ENCODE measurements around the gene GALNT9. TPM values are rescaled to one million over a fixed set of nuclear protein-coding genes. Genes with fewer than 3 reads are reported as not detected.

GALNT9 gene
- total RNA-seq, 2 donors from 2014 or later, result 0.14 to 1.0 TPM

DNA sequence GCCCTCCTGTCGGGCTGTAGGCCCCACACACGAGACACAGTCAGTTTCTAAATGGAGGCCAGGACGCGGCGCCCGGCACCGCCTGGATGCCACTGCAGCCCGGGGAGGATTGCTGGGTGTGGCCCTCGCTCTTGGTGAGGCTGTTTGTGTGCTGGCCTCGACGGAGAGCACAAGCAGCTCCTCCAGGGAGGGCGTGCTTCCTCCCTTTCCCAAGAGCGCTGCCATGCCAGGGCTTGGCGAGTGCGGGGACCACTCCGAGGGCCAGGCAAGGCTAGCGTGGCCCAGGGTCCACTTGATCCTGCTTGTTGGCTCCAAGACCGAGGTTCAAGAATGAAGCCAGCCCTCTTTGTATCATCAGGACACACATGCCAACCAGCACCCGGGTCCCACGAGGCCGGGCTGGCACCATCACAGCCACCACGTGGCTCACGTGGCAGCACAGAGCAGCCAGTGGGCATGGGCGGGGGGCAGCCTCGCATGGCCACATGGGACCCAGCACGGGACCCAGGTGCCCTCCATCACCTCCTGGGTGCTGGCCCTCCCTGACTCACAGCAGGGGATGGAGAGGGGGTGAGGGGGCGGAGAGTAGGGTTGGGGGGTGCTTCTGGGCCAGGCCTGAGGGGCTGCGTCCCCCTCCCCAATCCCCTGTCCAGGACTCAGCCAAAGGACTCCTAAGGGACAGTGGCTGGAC, 113.9 kb downstream of the GALNT9 start:
- Histone ChIP-seq H3K9me3 (no peaks in the 10 kb centered on the region), H3K27ac (no peak overlapping the region), H3K4me1 (replicated peaks) (no peaks in the 10 kb centered on the region), H3K27me3 (replicated peaks; ENCODE audit: insufficient read depth) (peaks cover 3% of the 10 kb centered on the region), H3K4me3 (no peak overlapping the region), H3K36me3 (no peaks in the 10 kb centered on the region)
- WGBS, result 79% methylated on average over 20 of the region's 28 CpGs
- no peak for TF ChIP-seq POLR2AphosphoS5 (IDR thresholded peaks at IDR 0.05)
- DNase-seq (ENCODE audit: low spot score), result no peak
- intact Hi-C loops (cut with DNase I), result no loop called here

DNA sequence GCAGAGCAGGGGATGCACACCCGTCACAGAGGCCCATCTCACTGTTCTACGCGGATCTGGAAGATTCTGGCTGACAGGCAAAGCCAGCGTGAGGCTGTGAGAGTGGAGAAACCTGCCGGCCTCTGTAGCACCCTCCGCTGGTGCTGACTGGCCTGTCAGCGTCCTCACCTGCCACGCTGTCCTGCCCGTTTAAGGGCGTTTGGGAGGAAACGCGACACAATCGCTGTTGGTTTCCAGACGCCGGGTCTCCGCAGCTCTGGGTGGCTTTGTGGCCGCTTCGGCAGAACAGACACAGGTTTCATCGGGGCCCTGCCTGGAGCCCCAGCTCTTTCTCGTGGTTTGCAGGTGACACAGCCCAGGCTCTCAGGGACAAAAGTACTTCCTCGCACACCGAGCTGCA, 114.5 kb downstream of the GALNT9 start:
- H3K27ac ChIP-seq, result no peak overlapping the region
- WGBS, result 57% methylated on average over 22 of the region's 22 CpGs
- no peak for TF ChIP-seq CTCF (IDR thresholded peaks at IDR 0.05)
- no peak for TF ChIP-seq POLR2A (IDR thresholded peaks at IDR 0.05)
- TF ChIP-seq POLR2AphosphoS5 (IDR thresholded peaks at IDR 0.05), result no peak
- H3K9me3 ChIP-seq, result no peaks in the 10 kb centered on the region
- H3K4me3 ChIP-seq, result no peak overlapping the region
- DNase-seq (ENCODE audit: low spot score), result no peak
- peaks cover 3% of the 10 kb centered on the region for H3K27me3 ChIP-seq (replicated peaks; ENCODE audit: insufficient read depth)
- intact Hi-C loops (cut with DNase I), result no loop called here
- H3K36me3 ChIP-seq, result no peaks in the 10 kb centered on the region
- H3K4me1 ChIP-seq (replicated peaks), result no peaks in the 10 kb centered on the region

- intact Hi-C loops (cut with DNase I), result no loop called here
- no peak for TF ChIP-seq POLR2A (IDR thresholded peaks at IDR 0.05)
- no peak for TF ChIP-seq POLR2AphosphoS5 (IDR thresholded peaks at IDR 0.05)
- Histone ChIP-seq H3K36me3 (no peaks in the 10 kb centered on the region), H3K27me3 (replicated peaks; ENCODE audit: insufficient read depth) (peaks cover 3% of the 10 kb centered on the region), H3K9me3 (no peaks in the 10 kb centered on the region), H3K4me3 (no peak overlapping the region), H3K27ac (no peak overlapping the region), H3K4me1 (replicated peaks) (no peaks in the 10 kb centered on the region)
- 79% methylated on average over 13 of the region's 13 CpGs for WGBS
- DNase-seq (ENCODE audit: low spot score), result no peak
Observed at GRCh38 chr12:132214161-132214476, 115.3 kb downstream of the GALNT9 start.

DNA sequence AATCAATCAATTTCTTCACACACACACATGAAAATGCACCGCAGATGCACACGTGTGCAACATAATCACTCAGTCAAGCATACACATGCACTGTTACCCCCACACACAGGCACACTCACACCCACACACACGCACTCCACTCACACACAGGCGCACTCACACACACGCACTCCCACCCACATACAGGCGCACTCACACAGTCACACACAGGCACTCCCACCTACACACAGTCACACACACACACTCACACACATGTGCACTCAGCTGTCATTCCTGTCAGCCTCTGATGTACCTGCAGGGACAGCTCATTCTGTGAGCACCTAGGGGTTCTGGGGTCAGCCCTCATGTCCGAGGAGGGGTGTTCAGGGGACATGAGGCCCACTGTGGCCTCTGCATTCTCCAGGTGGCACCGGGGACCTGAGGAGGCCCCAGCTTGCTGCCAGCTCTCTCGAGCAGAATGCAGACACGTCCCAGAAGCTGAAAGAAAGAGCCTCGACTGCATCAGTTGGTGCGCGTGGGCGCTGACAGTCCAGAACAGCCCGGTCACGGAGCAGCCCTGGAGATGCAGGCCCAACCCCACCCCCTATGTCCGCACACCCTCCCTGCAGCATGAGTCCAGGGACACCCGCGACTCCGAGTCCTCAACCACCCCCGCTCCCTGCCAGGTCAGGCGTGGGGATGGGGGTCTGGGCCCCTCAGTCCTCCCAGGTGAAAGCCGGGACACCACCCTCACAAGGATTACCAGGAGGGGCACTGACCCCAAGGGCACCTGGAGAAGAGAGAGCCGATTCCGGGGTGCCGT, 115.8 kb downstream of the GALNT9 start:
- WGBS, result 79% methylated on average over 26 of the region's 26 CpGs
- Histone ChIP-seq H3K9me3 (no peaks in the 10 kb centered on the region), H3K27ac (no peak overlapping the region), H3K36me3 (no peaks in the 10 kb centered on the region), H3K4me1 (replicated peaks) (no peaks in the 10 kb centered on the region), H3K27me3 (replicated peaks; ENCODE audit: insufficient read depth) (peaks cover 3% of the 10 kb centered on the region), H3K4me3 (no peak overlapping the region)
- intact Hi-C loops (cut with DNase I), result no loop called here
- TF ChIP-seq POLR2AphosphoS5 (IDR thresholded peaks at IDR 0.05) (no peak), CTCF (IDR thresholded peaks at IDR 0.05) (no peak), POLR2A (IDR thresholded peaks at IDR 0.05) (no peak)
- no peak for DNase-seq (ENCODE audit: low spot score)

- intact Hi-C loops (cut with DNase I), result no loop called here
- Histone ChIP-seq H3K27ac (no peak overlapping the region), H3K4me1 (replicated peaks) (no peaks in the 10 kb centered on the region), H3K27me3 (replicated peaks; ENCODE audit: insufficient read depth) (peaks cover 6% of the 10 kb centered on the region), H3K4me3 (no peak overlapping the region), H3K36me3 (no peaks in the 10 kb centered on the region), H3K9me3 (no peaks in the 10 kb centered on the region)
- TF ChIP-seq CTCF (IDR thresholded peaks at IDR 0.05), result no peak
- no peak for TF ChIP-seq POLR2AphosphoS5 (IDR thresholded peaks at IDR 0.05)
- WGBS, result 92% methylated on average over 17 of the region's 17 CpGs
- DNase-seq (ENCODE audit: low spot score), result no peak
Observed at GRCh38 chr12:132211816-132212215, 117.6 kb downstream of the GALNT9 start.

DNA sequence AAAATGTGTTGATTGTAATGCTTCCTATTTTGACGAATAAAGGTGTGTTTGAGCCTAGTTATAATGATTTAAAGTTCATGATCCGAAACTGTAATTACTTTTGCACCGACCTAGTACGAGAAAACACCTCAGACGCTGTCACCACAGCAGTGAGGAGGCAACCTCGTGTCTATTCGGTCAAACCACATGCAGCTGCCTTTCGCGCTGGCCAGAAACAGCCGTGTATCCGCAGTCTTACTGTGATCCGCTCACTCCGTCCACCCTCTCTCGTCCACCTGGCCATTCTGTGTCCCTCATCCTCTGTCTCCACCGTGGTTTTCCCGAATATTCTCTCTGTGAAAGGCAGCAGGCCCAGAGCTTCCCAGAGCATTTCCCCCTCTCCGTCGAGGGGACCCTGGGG, 118.1 kb downstream of the GALNT9 start:
- Histone ChIP-seq H3K4me3 (no peak overlapping the region), H3K27me3 (replicated peaks; ENCODE audit: insufficient read depth) (peaks cover 6% of the 10 kb centered on the region), H3K36me3 (no peaks in the 10 kb centered on the region), H3K27ac (no peak overlapping the region), H3K4me1 (replicated peaks) (no peaks in the 10 kb centered on the region), H3K9me3 (no peaks in the 10 kb centered on the region)
- WGBS, result 96% methylated on average over 18 of the region's 18 CpGs
- TF ChIP-seq POLR2A (IDR thresholded peaks at IDR 0.05), result no peak
- TF ChIP-seq CTCF (IDR thresholded peaks at IDR 0.05), result no peak
- no peak for TF ChIP-seq POLR2AphosphoS5 (IDR thresholded peaks at IDR 0.05)
- intact Hi-C loops (cut with DNase I), result no loop called here
- DNase-seq (ENCODE audit: low spot score), result no peak

All from prostate gland (tissue), 2 donors.